ENCODE measurements around the gene MTMR12. TPM values are rescaled to one million over a fixed set of nuclear protein-coding genes. Genes with fewer than 3 reads are reported as not detected.
A peak's percentile ranks its signal among the peaks of the same experiment; 100 is the strongest.
"Not testable (repeated sequence)": the region's sequence is repeated elsewhere in the genome, so short reads cannot be mapped to it uniquely, and the experiment has no call there.

The MTMR12 gene
- total RNA-seq, 1 donor: 17.1 TPM

DNA sequence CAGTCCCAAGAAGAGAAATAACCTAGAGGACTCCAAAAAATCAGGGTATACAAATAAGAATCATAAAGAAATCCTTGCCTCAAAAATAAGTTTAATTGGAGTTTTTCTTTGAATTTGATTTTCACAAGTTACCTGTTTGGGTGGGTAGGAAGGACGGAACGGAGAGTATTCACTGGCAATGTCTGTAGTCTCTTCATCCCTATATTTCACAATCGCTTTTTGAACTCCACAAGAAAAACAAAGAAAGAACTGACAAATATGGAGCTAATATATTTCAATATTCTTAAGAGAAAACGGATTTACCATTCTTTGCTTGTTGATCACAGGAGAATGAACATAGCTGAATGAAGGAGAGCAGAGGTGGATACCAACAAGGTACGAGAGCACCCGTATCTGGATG, 30.1 kb downstream of the MTMR12 start:
- no peak for TF ChIP-seq CTCF (IDR thresholded peaks at IDR 0.05; ENCODE audit: insufficient read depth, low read length)
- DNase-seq (ENCODE audit: low read depth): no peak
- H3K4me3 ChIP-seq (ENCODE audit: low read depth, low read length): no peak overlapping the region

- peak; percentile 25 for DNase-seq (ENCODE audit: low read depth)
- H3K4me3 ChIP-seq (ENCODE audit: low read depth, low read length): not testable (repeated sequence)
Measured at GRCh38 chr5:32281378-32282133, 31.2 kb downstream of the MTMR12 start.

DNA sequence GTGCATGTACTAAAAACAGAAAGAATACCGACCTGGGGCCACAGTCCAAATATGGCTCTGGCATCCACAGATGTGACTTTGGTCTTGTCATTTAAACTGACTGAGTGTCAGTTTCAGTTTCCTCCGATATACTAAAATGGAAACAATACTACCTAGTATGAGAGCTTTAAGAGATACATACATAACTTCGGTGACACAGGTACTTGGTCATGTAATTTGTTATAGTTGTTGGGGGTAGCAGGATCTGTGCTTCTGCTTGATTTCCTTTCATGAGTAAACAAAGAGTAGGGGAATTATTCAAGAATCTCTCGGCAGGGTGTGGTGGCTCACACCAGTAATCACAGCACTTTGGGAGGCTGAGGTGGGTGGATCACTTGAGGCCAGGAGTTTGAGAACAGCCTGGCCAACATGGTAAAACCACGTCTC, 32.1 kb downstream of the MTMR12 start:
- TF ChIP-seq CTCF (IDR thresholded peaks at IDR 0.05; ENCODE audit: insufficient read depth, low read length): no peak
- no peak overlapping the region for H3K4me3 ChIP-seq (ENCODE audit: low read depth, low read length)
- no peak for DNase-seq (ENCODE audit: low read depth)

GRCh38 chr5:32279786-32280185, 33.0 kb downstream of the MTMR12 start:
- TF ChIP-seq CTCF (IDR thresholded peaks at IDR 0.05; ENCODE audit: insufficient read depth, low read length): no peak
- DNase-seq (ENCODE audit: low read depth): no peak

GRCh38 chr5:32279223-32279622, 33.5 kb downstream of the MTMR12 start:
- H3K4me3 ChIP-seq (ENCODE audit: low read depth, low read length): no peak overlapping the region
- TF ChIP-seq CTCF (IDR thresholded peaks at IDR 0.05; ENCODE audit: insufficient read depth, low read length): no peak
- DNase-seq (ENCODE audit: low read depth): no peak

More at GRCh38 chr5:32279786-32280185, 33.0 kb downstream of the MTMR12 start:
- no peak overlapping the region for H3K4me3 ChIP-seq (ENCODE audit: low read depth, low read length)

- TF ChIP-seq CTCF (IDR thresholded peaks at IDR 0.05; ENCODE audit: insufficient read depth, low read length): no peak
- DNase-seq (ENCODE audit: low read depth): peak; percentile 69
- H3K4me3 ChIP-seq (ENCODE audit: low read depth, low read length): no peak overlapping the region
Measured at GRCh38 chr5:32278406-32278805, 34.3 kb downstream of the MTMR12 start.

- no peak for DNase-seq (ENCODE audit: low read depth)
- H3K4me3 ChIP-seq (ENCODE audit: low read depth, low read length): no peak overlapping the region
- TF ChIP-seq CTCF (IDR thresholded peaks at IDR 0.05; ENCODE audit: insufficient read depth, low read length): no peak
Measured at GRCh38 chr5:32277798-32278197, 34.9 kb downstream of the MTMR12 start.

Measured in fibroblast of the aortic adventitia (primary cell).